Common myeloid progenitor, CD34-positive (primary cell): ENCODE data around the gene BTN3A1.
A peak's percentile ranks its signal among the peaks of the same experiment; 100 is the strongest.
"Not testable (repeated sequence)": the region's sequence is repeated elsewhere in the genome, so short reads cannot be mapped to it uniquely, and the experiment has no call there.

ENCODE experiments used
- CTCF ChIA-PET: fragments of 350-600 bp; sonication (Branson Sonifier 250); formaldehyde crosslinking; loops from one replicate; lab custom pipeline; 2021; ENCODE audit warnings: antibody characterized with exemption; lab: Charles Lee
- POLR2A ChIA-PET: fragments of 350-600 bp; sonication (Branson Sonifier 250); formaldehyde crosslinking; loops from one replicate; lab custom pipeline; 2021; ENCODE audit warnings: antibody characterized with exemption; lab: Charles Lee
- DNase-seq, 3 donors: peaks; one replicate each; pipeline versions ENCODE4 v3.0.0 to v3.0.0-alpha.2; 2013
- H3K27ac ChIP-seq, 2 experiments: 1 replicate in 1 of 2; 2 replicates in 1 of 2; pipeline ENCODE4 v1.7.0; 2013; ENCODE audit warnings: inconsistent platforms in 2 of 2, low read length in 2 of 2, mild to moderate bottlenecking in 2 of 2, low read depth in 1 of 2, moderate library complexity in 1 of 2; ENCODE audit not compliant: severe bottlenecking in 2 of 2, insufficient read depth in 1 of 2, poor library complexity in 1 of 2
- H3K27me3 ChIP-seq, 5 experiments: replicated peaks in 2 of 5; 1 replicate in 3 of 5; 2 replicates in 2 of 5; pipeline versions ENCODE4 v1.6.1 to v1.7.0; 2013; ENCODE audit warnings: low read length in 4 of 5, mild to moderate bottlenecking in 2 of 5, moderate library complexity in 2 of 5, inconsistent platforms in 1 of 5; ENCODE audit not compliant: insufficient read depth in 5 of 5, control insufficient read depth in 4 of 5
- H3K36me3 ChIP-seq, 4 experiments: 1 replicate in 2 of 4; 2 replicates in 2 of 4; pipeline versions ENCODE4 v1.6.1 to v1.7.0; 2013; ENCODE audit warnings: low read length in 3 of 4, control low read depth in 1 of 4, mild to moderate bottlenecking in 1 of 4; ENCODE audit not compliant: control insufficient read depth in 4 of 4, insufficient read depth in 4 of 4
- H3K4me1 ChIP-seq, 4 experiments: 1 replicate in 3 of 4; 2 replicates in 1 of 4; pipeline versions ENCODE4 v1.6.1 to v1.7.1; 2013; ENCODE audit warnings: low read length in 3 of 4, mild to moderate bottlenecking in 3 of 4, control low read depth in 1 of 4, inconsistent platforms in 1 of 4, moderate library complexity in 1 of 4; ENCODE audit not compliant: control insufficient read depth in 4 of 4, insufficient read depth in 4 of 4; ENCODE audit errors: control extremely low read depth in 1 of 4
- H3K4me3 ChIP-seq, 7 experiments: 1 replicate in 4 of 7; 2 replicates in 3 of 7; pipeline versions ENCODE4 v1.5.1 to v1.7.0; 2013; ENCODE audit warnings: mild to moderate bottlenecking in 7 of 7, low read length in 6 of 7, moderate library complexity in 6 of 7, inconsistent platforms in 2 of 7, low read depth in 2 of 7, control low read depth in 1 of 7; ENCODE audit not compliant: insufficient read depth in 4 of 7, control insufficient read depth in 1 of 7; ENCODE audit errors: extremely low read depth in 1 of 7
- H3K9me3 ChIP-seq, 5 experiments: 1 replicate in 4 of 5; 2 replicates in 1 of 5; pipeline versions ENCODE4 v1.6.1 to v1.7.1; 2013; ENCODE audit warnings: low read length in 4 of 5, mild to moderate bottlenecking in 2 of 5, inconsistent platforms in 1 of 5, low read depth in 1 of 5, moderate library complexity in 1 of 5; ENCODE audit not compliant: control insufficient read depth in 4 of 5, insufficient read depth in 2 of 5; ENCODE audit errors: control extremely low read depth in 1 of 5
- WGBS: methylation state at CpG from one replicate; pipeline ENCODE4 v1.1.5; 2013; ENCODE audit not compliant: insufficient coverage; 5-methylcytosine and 5-hydroxymethylcytosine counted together

BTN3A1 gene

DNA sequence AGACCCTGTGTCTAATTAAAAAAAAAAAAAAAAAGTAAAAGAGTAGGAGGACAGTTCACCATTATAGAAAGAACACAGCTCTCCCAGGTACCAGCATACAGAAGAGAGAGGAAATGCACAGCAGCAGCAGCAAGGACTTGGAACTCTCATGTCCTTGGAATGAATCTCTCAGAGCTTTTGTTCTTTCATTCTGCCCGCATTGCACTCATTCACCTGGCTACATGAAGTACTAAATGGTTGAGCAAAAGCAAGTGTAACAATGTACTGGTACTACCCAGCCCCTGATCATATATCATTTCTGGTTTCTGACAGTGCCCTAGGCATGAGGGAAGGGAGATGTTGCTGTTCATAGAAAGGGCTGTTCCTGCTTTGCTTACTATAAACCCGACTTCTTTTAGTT, 26.1 kb downstream of the BTN3A1 start:
- no peaks in the 10 kb centered on the region for H3K27me3 ChIP-seq
- H3K4me3 ChIP-seq = no peak overlapping the region
- DNase-seq = no peak
- peaks cover 0 to 2% (median 0%) of the 10 kb centered on the region in 5 experiments for H3K9me3 ChIP-seq
- ChIA-PET CTCF (no interaction called here), POLR2A (no interaction called here)
- H3K4me1 ChIP-seq = no peaks in the 10 kb centered on the region
- no CpG with 5 or more reads among the region's 2 CpGs for WGBS
- peaks cover 0 to 10% (median 5%) of the 10 kb centered on the region in 4 experiments for H3K36me3 ChIP-seq
- no peak overlapping the region for H3K27ac ChIP-seq

- WGBS = 97% methylated on average over 4 of the region's 5 CpGs
Observed at GRCh38 chr6:26430787-26431186, 28.7 kb downstream of the BTN3A1 start.

GRCh38 chr6:26431258-26432172, 29.4 kb downstream of the BTN3A1 start:
- ChIA-PET CTCF (interaction anchor here (1.1 kb wide), 1 partner anchor 14 kb away, joined by 3 read pairs; no protein-coding TSS in a partner anchor), POLR2A (no interaction called here)
- H3K9me3 ChIP-seq = peaks cover 0 to 11% (median 3%) of the 10 kb centered on the region in 5 experiments
- H3K4me3 ChIP-seq = no peak overlapping the region
- no peak overlapping the region for H3K27ac ChIP-seq
- no peak for DNase-seq
- H3K36me3 ChIP-seq = peaks cover 0 to 9% (median 4%) of the 10 kb centered on the region in 4 experiments
- H3K4me1 ChIP-seq = no peaks in the 10 kb centered on the region
- no peaks in the 10 kb centered on the region for H3K27me3 ChIP-seq
- 100% methylated on average over 3 of the region's 6 CpGs for WGBS

More at GRCh38 chr6:26430787-26431186, 28.7 kb downstream of the BTN3A1 start:
- H3K9me3 ChIP-seq = peaks cover 0 to 11% (median 3%) of the 10 kb centered on the region in 5 experiments
- DNase-seq = no peak
- POLR2A ChIA-PET = no interaction called here
- H3K36me3 ChIP-seq = peaks cover 0 to 10% (median 5%) of the 10 kb centered on the region in 4 experiments
- no peak overlapping the region for H3K4me3 ChIP-seq
- H3K4me1 ChIP-seq = no peaks in the 10 kb centered on the region
- H3K27me3 ChIP-seq = no peaks in the 10 kb centered on the region
- no peak overlapping the region for H3K27ac ChIP-seq
- CTCF ChIA-PET = interaction anchor here (1.1 kb wide), 1 partner anchor 15 kb away, joined by 3 read pairs; no protein-coding TSS in a partner anchor

- DNase-seq = no peak
- CTCF ChIA-PET = no interaction called here
Observed at GRCh38 chr6:26432627-26433201, 30.6 kb downstream of the BTN3A1 start.

DNA sequence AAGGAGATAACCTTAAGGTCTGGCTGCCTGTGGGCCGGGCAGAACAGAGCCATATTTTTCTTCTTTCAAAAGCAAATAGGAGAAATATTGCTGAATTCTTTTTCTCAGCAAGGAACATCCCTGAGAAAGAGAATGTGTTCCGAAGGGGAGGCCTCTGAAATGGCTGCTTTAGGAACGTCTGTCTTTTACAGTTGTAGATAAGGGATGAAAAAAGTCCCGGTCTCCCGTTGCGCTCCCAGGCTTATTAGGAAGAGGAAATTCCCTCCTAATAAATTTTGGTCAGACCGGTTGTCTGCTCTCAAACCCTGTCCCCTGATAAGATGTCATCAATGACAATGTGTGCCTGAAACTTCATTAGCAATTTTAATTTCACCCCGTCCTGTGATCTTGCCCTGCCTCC, 31.6 kb downstream of the BTN3A1 start:
- CTCF ChIA-PET, H3K36me3 ChIP-seq, H3K4me1 ChIP-seq, POLR2A ChIA-PET, H3K27me3 ChIP-seq, H3K4me3 ChIP-seq, H3K27ac ChIP-seq: not testable (repeated sequence)
- DNase-seq = peak in 2 of 3 donors; percentile 11 to 15
- 97% methylated on average over 6 of the region's 8 CpGs for WGBS
- H3K9me3 ChIP-seq = peaks cover 0 to 11% (median 3%) of the 10 kb centered on the region in 5 experiments

More at GRCh38 chr6:26432627-26433201, 30.6 kb downstream of the BTN3A1 start:
- Histone ChIP-seq H3K4me1 (no peaks in the 10 kb centered on the region), H3K9me3 (peaks cover 0 to 11% (median 3%) of the 10 kb centered on the region in 5 experiments), H3K36me3 (peaks cover 0 to 6% (median 2%) of the 10 kb centered on the region in 4 experiments), H3K27ac (no peak overlapping the region), H3K4me3 (no peak overlapping the region), H3K27me3 (no peaks in the 10 kb centered on the region)
- WGBS = 89% methylated on average over 3 of the region's 5 CpGs
- POLR2A ChIA-PET = no interaction called here

DNA sequence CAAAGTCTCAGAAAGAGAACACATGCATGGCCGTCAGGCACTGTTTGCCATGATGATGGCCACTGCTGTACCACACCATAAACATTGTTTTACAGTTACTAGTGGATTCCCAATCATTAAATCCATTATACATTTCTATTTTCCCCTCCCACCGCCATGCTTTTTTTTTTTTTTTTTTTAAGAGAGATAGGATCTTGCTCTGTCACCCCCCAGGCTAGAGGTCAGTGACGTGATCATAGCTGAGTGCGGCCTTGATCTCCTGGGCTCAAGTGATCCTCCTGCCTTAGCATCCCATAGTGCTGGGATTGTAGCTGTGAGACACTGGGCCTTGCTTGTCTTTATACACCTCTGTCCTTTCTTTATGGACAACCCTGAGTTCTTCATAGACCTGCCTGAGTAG, 33.9 kb downstream of the BTN3A1 start:
- 100% methylated on average over 2 of the region's 4 CpGs for WGBS
- ChIA-PET CTCF (no interaction called here), POLR2A (no interaction called here)
- Histone ChIP-seq H3K4me3 (no peak overlapping the region), H3K36me3 (peaks cover 0 to 4% (median 0%) of the 10 kb centered on the region in 4 experiments), H3K4me1 (peaks cover 4 to 11% (median 7%) of the 10 kb centered on the region in 4 experiments), H3K9me3 (peaks cover 0 to 11% (median 3%) of the 10 kb centered on the region in 5 experiments), H3K27ac (no peak overlapping the region), H3K27me3 (no peaks in the 10 kb centered on the region)
- no peak for DNase-seq
